Activated naive CD4-positive, alpha-beta T cell treated with anti-CD3 and anti-CD28 coated beads, Interleukin-2, amount 50 U/mL, for 24 hours (primary cell): ENCODE measurements around the gene MRPL50.

ENCODE experiments used
- H3K27ac Mint-ChIP-seq: one replicate; pipeline ENCODE4 v1.8.0; 2021; ENCODE audit warnings: mild to moderate bottlenecking, mixed read lengths
- H3K27me3 Mint-ChIP-seq: one replicate; pipeline ENCODE4 v1.8.0; 2021; ENCODE audit warnings: mixed read lengths
- H3K36me3 Mint-ChIP-seq: one replicate; pipeline ENCODE4 v1.8.0; 2021; ENCODE audit warnings: mixed read lengths
- H3K4me1 Mint-ChIP-seq: one replicate; pipeline ENCODE4 v1.8.0; 2021; ENCODE audit warnings: mixed read lengths
- H3K4me3 Mint-ChIP-seq: one replicate; pipeline ENCODE4 v1.8.0; 2021; ENCODE audit warnings: mild to moderate bottlenecking, mixed read lengths
- H3K9me3 Mint-ChIP-seq: one replicate; pipeline ENCODE4 v1.8.0; 2021; ENCODE audit warnings: mixed read lengths

Gene MRPL50

DNA sequence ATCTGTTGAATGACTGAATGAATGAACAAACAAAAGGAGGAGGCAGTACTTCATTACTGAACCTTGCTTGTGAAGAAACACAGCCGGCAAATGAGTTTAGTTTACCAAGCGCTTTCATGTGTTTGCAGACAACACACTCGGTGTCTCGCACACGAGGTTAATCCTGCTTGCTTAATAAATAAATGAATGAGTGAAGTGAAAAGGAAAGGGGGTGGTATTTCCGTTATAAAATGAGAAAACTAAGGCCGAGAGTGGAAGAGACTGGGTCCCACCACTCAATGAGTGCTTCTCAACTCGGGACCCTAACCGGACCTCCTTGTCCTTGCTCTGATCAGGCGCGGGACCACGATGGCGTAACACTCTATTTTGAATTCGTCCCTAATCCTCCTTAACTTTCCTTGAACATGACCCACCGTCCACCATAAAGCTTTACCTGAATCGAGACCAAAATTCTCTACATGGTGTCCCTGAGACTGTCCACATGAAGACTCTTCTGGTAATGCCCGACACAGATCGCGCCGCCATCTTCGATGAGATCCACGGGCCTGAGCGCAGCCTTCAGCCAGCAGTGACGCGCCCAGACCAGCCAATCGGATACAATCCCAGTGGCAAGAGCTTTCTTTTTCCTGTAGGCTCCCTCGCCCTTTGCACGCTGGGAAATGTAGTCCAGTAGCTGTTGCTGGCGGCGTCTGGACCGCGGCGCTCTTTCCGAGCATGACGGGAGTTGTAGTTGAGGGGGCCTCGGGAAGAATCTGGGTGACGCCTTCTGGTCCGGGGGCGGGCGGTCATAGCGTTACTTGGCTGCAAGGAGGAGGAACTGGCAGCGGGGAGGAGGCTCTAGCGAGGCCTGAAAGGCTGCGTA, at the start of gene MRPL50, which contains the start of gene ZNF189:
Gene MRPL50, minus strand, starts transcription at position 551 of the 862 bp plus-strand sequence. Its CDS starts 26 bp downstream, at position 525.
Gene ZNF189, plus strand, starts transcription at position 784 of the 862 bp plus-strand sequence. CDS start 306 bp downstream, outside the sequence.
- Mint-ChIP-seq H3K4me3 (peak within 1 kb of the TSS; percentile 98), H3K27ac (peak within 1 kb of the TSS; percentile 100), H3K4me1 (peaks cover 77% of the 10 kb centered on the region), H3K9me3 (peaks cover 13% of the 10 kb centered on the region), H3K27me3 (no peaks in the 10 kb centered on the region), H3K36me3 (peaks cover 53% of the 10 kb centered on the region)

DNA sequence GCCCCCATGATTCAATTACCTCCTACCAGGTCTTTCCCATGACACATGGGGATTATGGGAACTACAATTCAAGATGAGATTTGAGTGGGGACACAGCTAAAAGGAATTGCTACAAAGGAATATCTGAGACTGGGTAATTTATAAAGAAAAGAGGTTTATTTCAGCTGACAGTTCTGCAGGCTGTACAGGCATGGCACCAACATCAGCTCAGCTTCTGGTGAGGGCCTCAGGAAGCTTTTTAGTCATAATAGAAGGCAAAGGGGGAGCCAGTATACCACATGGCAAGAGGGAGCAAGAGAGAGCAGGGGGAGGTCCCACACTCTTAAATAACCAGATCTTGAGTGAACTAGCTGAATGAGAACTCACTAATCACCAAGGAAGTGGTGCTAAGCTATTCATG, 48.3 kb upstream of the MRPL50 start:
- Mint-ChIP-seq H3K9me3 (no peaks in the 10 kb centered on the region), H3K4me3 (no peak overlapping the region), H3K36me3 (no peaks in the 10 kb centered on the region), H3K27ac (no peak overlapping the region), H3K4me1 (peaks cover 9% of the 10 kb centered on the region), H3K27me3 (peaks cover 38% of the 10 kb centered on the region)

DNA sequence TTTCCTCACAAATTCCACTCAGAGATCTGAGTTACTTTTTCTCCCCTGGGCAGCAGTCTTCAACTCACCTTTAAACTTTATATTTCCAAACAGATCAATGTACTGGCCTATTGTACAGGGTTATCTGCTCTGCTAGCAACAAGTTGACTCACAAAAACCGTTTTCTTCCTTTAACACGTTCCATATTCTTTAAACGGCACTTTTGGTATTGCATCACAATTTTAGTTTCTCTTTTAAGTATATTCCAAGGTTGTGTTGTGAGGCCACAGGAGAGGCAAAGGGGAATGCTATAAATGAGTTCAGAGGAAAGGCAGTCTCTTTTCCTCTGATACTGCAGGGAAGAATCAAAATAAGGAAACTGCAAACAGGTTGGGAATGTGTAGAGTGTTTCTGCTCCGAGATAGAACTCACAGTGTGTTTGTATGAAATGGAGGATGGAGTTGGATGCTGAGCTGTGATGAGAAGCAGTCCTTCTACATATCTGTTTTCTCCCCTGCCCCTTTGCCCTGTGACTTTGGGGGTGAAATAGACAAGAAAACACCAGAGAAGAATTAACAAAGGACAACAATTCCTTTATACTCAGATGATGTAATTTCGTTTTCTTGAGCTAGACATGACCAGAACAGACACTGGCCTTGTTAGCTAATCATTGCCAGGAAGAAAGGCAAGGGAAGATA, 47.1 kb upstream of the MRPL50 start:
- Mint-ChIP-seq H3K9me3 (no peaks in the 10 kb centered on the region), H3K27me3 (peaks cover 33% of the 10 kb centered on the region), H3K36me3 (no peaks in the 10 kb centered on the region), H3K4me3 (no peak overlapping the region), H3K4me1 (peaks cover 9% of the 10 kb centered on the region), H3K27ac (no peak overlapping the region)

DNA sequence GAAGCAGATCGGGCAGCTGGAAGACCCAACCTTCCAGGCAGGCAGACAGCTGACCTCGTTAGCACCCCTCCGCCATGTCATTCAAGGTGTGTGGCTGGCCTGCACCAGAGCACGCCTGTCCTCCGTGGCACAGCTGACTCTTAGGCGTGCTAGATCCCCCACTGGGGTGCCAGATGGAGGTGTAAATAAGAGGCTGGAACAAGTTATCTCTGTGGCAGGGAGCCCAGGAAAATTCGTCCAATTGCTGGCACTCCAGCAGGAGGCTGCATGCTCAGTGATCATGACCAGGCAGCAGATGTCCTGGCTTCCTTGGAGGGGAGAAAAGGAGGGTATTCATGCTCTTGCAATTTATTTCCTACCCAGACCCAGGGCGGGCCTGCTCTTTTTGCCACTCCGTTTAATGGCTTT, 45.0 kb upstream of the MRPL50 start:
- H3K27me3 Mint-ChIP-seq, result peaks cover 32% of the 10 kb centered on the region
- H3K27ac Mint-ChIP-seq, result no peak overlapping the region
- peaks cover under 1% of the 10 kb centered on the region for H3K4me1 Mint-ChIP-seq
- no peaks in the 10 kb centered on the region for H3K36me3 Mint-ChIP-seq
- H3K9me3 Mint-ChIP-seq, result no peaks in the 10 kb centered on the region
- no peak overlapping the region for H3K4me3 Mint-ChIP-seq

DNA sequence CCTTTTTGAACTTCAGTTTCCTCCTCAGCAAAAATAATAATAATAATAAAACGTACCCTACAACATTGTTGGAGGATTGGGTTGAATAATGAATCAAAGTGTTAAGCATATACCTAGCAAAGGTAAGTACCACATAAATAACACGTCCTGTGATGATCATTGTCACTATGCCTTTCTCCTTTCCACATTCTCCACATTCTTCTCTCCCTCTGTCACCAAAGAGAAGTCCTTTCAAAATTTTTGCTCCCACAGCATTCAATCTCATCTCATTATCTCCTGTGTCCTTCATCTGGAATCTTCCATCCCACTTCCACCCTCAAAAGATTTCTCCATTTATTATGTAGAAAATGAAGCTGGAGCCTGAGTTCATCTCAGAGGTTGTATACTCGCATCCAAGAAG, 44.3 kb upstream of the MRPL50 start:
- Mint-ChIP-seq H3K27ac (no peak overlapping the region), H3K27me3 (peaks cover 30% of the 10 kb centered on the region), H3K36me3 (no peaks in the 10 kb centered on the region), H3K9me3 (no peaks in the 10 kb centered on the region), H3K4me1 (no peaks in the 10 kb centered on the region), H3K4me3 (no peak overlapping the region)

DNA sequence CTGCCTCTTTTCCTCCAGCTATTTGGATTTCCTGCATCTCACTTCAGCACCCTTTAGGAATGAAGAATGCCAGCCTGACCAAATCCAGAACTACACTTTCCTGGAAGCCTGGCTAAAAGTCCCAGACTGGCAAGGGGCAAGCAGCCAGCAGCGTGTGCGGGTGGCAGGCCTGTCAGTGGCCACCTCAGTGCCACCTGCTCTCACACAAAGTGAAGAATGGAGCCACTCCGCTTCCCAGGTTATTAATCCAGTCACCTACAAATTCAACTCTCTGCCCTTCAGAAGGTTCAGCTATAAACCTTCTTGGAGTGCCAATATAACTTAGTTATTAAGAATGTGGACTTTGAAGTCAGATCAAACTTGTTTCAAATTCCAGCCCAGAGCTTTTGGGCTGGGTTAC, 43.9 kb upstream of the MRPL50 start:
- no peaks in the 10 kb centered on the region for H3K9me3 Mint-ChIP-seq
- peaks cover 30% of the 10 kb centered on the region for H3K27me3 Mint-ChIP-seq
- H3K4me3 Mint-ChIP-seq, result no peak overlapping the region
- H3K27ac Mint-ChIP-seq, result no peak overlapping the region
- no peaks in the 10 kb centered on the region for H3K4me1 Mint-ChIP-seq
- no peaks in the 10 kb centered on the region for H3K36me3 Mint-ChIP-seq

DNA sequence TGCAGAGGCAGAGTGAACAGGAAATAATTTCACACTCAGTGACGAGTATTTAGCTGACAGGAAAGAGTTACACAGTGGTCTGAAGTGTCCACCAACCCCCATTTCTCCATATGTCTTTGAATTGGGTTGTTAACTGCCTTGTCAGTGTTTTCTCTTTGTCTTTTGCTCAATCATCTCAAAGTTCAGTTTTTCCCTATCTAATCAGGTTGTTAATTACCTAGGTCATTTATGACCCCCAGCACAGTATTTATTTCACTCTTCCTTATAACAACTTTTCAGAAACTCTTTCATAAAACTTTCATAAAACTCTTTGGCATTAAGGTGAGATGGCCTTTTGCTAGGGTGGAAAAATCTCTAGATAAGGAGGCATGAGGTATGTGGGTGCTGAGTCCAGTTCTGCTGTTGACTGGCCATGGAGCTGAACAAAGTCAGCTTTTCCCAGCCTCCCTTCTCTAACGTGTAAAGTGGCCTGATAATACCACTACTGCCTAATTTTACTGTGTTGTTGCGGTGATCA, 42.4 kb upstream of the MRPL50 start:
- Mint-ChIP-seq H3K4me1 (no peaks in the 10 kb centered on the region), H3K27me3 (peaks cover 24% of the 10 kb centered on the region), H3K27ac (no peak overlapping the region), H3K36me3 (no peaks in the 10 kb centered on the region), H3K9me3 (no peaks in the 10 kb centered on the region), H3K4me3 (no peak overlapping the region)

DNA sequence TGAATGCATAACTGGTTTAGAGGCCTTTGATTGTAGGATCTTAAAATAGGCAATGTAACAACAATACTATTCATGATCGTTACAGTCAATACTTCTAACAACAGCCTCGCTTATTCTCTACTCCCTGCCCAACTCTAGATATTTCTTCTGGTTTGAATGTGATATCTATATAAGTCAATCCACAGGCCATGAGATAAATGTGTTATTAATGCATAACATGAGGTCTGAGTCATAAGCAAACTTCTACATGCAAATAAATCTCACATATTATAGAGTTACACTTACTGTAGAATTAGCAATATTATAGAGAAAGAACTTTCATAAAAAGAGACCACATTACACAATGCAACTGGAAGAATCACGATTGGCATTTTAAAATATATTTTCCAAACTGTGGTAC, 40.1 kb upstream of the MRPL50 start:
- no peaks in the 10 kb centered on the region for H3K9me3 Mint-ChIP-seq
- peaks cover 19% of the 10 kb centered on the region for H3K27me3 Mint-ChIP-seq
- no peak overlapping the region for H3K4me3 Mint-ChIP-seq
- H3K36me3 Mint-ChIP-seq, result no peaks in the 10 kb centered on the region
- no peaks in the 10 kb centered on the region for H3K4me1 Mint-ChIP-seq
- H3K27ac Mint-ChIP-seq, result no peak overlapping the region

DNA sequence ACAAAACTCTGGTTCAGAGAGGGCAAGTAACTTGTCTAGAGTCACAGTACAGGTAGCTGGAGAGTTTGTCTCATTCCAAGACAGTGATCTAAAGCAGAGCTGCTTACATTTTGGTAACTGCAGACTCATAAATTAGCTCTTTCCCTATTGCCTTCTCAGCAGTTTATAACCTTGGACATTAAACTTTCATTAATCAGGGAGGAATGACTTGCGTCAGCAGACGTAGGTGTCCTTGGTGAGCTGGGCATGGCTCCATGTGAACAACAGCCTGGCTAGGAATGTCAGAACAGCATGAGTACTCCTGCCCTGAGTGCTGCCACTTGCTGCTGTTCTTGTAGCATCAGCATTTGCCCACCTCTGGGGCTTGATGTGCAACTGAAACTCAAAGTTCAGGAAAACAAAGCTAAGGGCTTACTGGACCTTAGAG, 39.4 kb upstream of the MRPL50 start:
- Mint-ChIP-seq H3K27me3 (peaks cover 16% of the 10 kb centered on the region), H3K9me3 (no peaks in the 10 kb centered on the region), H3K36me3 (no peaks in the 10 kb centered on the region), H3K4me1 (no peaks in the 10 kb centered on the region), H3K4me3 (no peak overlapping the region), H3K27ac (no peak overlapping the region)

DNA sequence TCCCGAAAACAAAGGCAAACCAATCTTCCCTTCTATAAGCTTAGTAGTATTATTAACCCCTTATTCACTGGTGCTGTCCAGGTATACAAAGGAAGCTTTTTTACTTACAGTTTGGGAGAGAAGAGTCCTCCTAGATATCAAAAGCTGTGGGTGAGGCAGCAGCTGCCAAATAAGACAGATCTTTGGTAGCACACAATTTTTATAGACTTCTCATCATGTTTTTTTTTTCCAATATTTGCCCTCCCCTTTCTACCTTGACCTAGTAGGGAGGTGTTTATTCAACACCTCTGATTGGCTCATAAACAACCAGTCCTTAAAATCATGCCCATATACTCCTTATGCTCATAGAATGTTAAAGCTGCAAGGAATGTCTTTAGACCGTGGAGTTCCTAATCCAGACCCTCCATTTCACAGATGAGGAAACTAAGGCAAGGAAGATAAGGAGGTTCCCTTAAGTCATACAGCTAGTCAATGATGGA, 37.2 kb upstream of the MRPL50 start, which contains the start of gene ALDOB:
Gene ALDOB, minus strand, starts transcription at position 174 of the 479 bp plus-strand sequence. CDS start 4,887 bp downstream, outside the sequence.
- Mint-ChIP-seq H3K27ac (no peak within 1 kb of the TSS), H3K9me3 (no peaks in the 10 kb centered on the region), H3K4me1 (no peaks in the 10 kb centered on the region), H3K4me3 (no peak within 1 kb of the TSS), H3K27me3 (peaks cover 15% of the 10 kb centered on the region), H3K36me3 (no peaks in the 10 kb centered on the region)

DNA sequence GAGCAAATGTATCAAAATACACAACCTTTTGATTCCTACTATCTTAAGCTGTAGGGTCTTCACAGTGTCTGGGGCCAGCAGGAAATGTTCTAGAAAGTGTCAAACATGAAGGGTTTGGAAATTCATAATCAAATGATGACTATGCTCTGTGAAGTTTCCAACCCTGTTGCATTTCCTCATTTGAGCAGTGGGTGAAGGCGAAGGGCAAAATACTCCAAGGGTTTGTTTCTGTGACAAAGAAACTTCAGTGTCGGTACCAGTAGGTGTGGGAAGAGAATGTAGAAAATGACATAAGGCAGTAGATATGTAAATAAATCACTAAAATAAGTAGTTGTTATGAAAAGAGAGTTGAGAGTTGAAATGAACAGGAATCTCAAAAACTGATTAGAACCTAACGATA, 36.6 kb upstream of the MRPL50 start:
- Mint-ChIP-seq H3K9me3 (no peaks in the 10 kb centered on the region), H3K4me3 (no peak overlapping the region), H3K27ac (no peak overlapping the region), H3K27me3 (peaks cover 14% of the 10 kb centered on the region), H3K36me3 (no peaks in the 10 kb centered on the region), H3K4me1 (no peaks in the 10 kb centered on the region)

DNA sequence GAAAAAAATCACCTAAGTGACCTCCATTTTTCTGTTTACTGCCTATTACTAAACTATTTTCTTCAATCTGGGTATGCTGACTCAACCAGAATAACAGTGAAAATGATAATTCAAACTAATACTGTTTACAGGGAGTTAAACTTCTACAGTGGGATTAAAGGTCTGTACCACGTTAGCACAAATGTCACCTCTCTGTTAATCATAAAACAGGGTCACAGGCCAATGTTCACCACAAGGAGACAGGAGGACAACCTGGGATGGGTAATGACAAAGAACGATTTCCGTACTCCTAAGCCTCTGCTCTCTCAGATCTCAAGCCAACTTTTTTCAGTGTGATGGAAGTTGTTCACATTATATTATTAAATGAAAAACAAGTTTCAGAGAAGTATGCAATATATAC, 34.8 kb upstream of the MRPL50 start:
- Mint-ChIP-seq H3K27ac (no peak overlapping the region), H3K4me3 (no peak overlapping the region)

DNA sequence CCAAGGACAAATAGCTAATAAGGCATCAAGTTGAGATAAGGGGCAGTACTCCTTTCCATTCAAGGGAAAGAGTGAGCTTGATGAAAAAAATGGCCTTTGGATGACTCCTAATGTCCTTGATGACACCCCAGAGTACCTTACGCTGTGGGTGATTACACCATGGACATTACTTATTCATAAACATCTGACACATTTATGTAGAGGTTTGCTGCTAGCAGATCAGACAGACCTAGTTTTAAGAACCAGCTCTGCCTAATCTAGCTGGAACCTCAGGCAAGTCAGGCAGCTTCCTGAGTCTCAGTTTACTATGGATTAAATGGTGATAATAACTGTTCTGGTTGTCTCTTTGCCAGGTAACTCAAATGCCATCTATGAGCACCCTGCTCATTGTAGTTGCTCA, 34.3 kb upstream of the MRPL50 start:
- Mint-ChIP-seq H3K36me3 (no peaks in the 10 kb centered on the region), H3K27ac (no peak overlapping the region), H3K27me3 (peaks cover 12% of the 10 kb centered on the region), H3K4me1 (no peaks in the 10 kb centered on the region), H3K9me3 (no peaks in the 10 kb centered on the region), H3K4me3 (no peak overlapping the region)

More for the DNA sequence above, 34.8 kb upstream of the MRPL50 start:
- H3K4me1 Mint-ChIP-seq, result no peaks in the 10 kb centered on the region
- no peaks in the 10 kb centered on the region for H3K9me3 Mint-ChIP-seq
- H3K27me3 Mint-ChIP-seq, result peaks cover 12% of the 10 kb centered on the region
- no peaks in the 10 kb centered on the region for H3K36me3 Mint-ChIP-seq

DNA sequence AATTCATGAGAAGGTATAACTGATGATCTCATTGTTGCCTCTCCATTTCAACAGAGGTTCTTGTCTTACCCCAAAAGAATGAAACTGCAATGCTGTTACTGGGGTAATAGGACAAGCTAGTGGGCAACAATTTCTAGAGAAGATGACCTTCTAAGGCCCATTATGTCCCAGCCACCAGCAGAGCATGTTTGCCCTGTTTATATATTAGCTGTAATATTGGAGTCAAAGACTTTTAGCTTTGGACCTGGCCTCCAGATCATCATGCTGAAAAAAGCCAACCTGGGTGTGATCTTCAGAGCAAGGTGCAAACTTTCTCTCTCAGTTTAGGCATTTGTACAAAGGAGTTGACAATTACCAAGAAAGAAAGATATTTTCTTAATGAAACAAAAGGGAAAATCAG, 33.8 kb upstream of the MRPL50 start:
- no peaks in the 10 kb centered on the region for H3K4me1 Mint-ChIP-seq
- peaks cover 12% of the 10 kb centered on the region for H3K27me3 Mint-ChIP-seq
- no peaks in the 10 kb centered on the region for H3K36me3 Mint-ChIP-seq
- no peaks in the 10 kb centered on the region for H3K9me3 Mint-ChIP-seq
- no peak overlapping the region for H3K27ac Mint-ChIP-seq
- H3K4me3 Mint-ChIP-seq, result no peak overlapping the region

DNA sequence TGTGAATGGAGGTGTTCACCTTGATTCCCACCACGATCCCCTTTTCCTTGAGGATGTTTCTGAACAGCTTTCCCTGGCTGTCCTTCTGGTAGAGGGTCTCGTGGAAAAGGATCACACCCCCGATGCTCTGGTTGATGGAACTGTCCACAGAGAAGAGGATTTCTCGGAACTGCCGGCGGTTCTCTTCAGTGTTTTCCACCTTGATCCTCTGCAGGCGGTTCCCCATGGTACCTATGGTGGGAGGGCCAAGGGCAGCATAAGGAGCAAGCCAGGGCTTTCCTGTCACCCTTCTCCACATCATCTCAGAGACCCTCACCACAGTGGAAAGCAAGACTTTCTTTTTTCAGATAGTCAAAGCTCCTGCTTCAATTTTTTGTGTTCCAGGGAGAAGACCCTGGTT, 31.3 kb upstream of the MRPL50 start:
- H3K27ac Mint-ChIP-seq, result no peak overlapping the region
- no peaks in the 10 kb centered on the region for H3K4me1 Mint-ChIP-seq
- H3K27me3 Mint-ChIP-seq, result peaks cover 6% of the 10 kb centered on the region
- no peaks in the 10 kb centered on the region for H3K9me3 Mint-ChIP-seq
- no peaks in the 10 kb centered on the region for H3K36me3 Mint-ChIP-seq
- H3K4me3 Mint-ChIP-seq, result no peak overlapping the region

DNA sequence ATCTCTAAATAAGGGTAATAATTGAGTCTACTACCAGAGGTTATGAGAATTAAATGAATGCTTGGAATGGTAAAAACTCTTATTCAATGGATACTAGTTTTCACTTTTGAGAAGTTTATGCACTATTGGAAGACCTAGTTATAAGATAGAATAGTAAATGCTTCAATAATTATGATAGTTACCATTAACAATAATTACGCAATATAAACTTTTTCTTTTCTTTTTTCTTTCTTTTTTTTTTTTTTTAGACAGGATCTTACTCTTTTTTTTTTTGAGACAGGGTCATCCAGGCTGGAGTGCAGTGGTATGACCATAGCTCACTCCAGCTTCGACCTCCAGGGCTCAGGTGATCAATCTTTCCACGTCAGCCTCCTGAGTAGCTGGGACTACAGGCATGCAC, 30.5 kb upstream of the MRPL50 start:
- Mint-ChIP-seq H3K9me3 (peaks cover 5% of the 10 kb centered on the region), H3K27ac (no peak overlapping the region), H3K36me3 (no peaks in the 10 kb centered on the region), H3K27me3 (peaks cover 6% of the 10 kb centered on the region), H3K4me1 (no peaks in the 10 kb centered on the region), H3K4me3 (no peak overlapping the region)
